Tracheal epithelial cell (primary cell): ENCODE data around the gene ABRAXAS1. TPM values are rescaled to one million over a fixed set of nuclear protein-coding genes. Genes with fewer than 3 reads are reported as not detected.

Experiments
- total RNA-seq: library from RNA; depleted of rRNA; stranded (reverse); fragments of >200 nt; gene quantifications from 2 replicates; pipeline ENCODE4 v1.2.1, GENCODE V29; 2014

The ABRAXAS1 gene
- total RNA-seq: 4.8 and 10.2 TPM in 2 replicates

DNA sequence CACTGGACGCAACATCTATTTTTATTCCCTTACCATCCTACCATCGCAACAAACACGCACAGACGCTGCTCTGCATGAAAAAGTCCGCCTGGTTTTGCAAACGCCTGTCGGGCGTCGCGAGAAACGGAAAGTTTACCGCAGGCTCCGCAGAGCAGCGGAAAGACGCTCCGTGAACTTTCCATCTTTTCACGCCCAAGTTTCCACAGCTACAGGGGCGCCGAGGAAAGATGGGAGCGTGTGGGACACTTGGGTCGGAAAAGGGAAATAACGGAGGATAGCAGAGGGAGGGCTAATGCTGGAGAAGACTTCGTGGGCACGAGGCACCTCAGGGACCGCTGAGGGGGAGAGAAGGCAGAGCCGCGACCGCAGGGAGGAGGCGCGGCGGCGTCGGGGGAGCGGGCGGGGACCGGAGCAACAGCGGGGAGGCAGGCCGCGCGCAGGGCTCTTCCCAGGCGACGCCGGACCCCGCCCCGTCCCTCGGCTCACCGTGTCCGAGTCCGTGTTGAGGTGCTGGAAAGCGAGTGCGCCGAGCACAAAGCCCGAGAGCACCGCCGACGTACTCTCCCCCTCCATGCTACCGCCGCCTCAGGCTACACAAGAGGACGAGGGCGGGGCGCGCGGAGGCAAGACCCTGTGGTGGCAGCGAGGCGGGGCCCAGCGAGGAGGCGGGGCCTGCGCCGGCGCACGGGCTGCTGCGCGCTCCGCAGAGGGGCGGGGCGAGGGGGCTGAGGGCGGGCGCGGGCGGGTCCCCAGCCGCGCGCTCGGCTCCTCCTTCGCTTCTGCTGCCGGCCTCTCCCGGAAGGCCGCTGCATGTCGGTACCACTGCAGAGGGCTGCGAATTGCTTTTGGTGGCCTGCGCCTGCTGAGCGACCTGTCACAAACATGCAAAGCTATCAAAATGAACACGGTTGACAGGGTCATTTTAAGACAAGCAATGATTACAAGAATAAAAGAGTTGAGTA lies at the start of gene ABRAXAS1:
ABRAXAS1 (minus strand) TSS at position 601 of the 962 bp plus-strand sequence; CDS start at position 573, 28 bp downstream.

GRCh38 chr4:83455281-83456183 lies 29.4 kb downstream of the ABRAXAS1 start, which contains the start of the genes HELQ and MRPS18C:
Gene HELQ (minus strand): TSS chr4:83455823. CDS start chr4:83455693, 130 bp downstream.
Gene MRPS18C (plus strand): TSS chr4:83456058. CDS start chr4:83456078, 20 bp downstream.

Other genes starting within 250 kb of the ABRAXAS1 start
- 6.8 and 9.6 TPM in 2 replicates for gene COQ2, start 200.3 kb downstream of the ABRAXAS1 start, total RNA-seq
- gene HPSE, start 150.3 kb downstream of the ABRAXAS1 start, total RNA-seq: 0.72 and 3.0 TPM in 2 replicates
- 7.7 and 10.7 TPM in 2 replicates for gene HELQ, start 29.3 kb downstream of the ABRAXAS1 start, total RNA-seq
- 15.1 and 18.6 TPM in 2 replicates for gene MRPS18C, start 29.0 kb downstream of the ABRAXAS1 start, total RNA-seq
- 3.2 and 4.8 TPM in 2 replicates for gene GPAT3, start 51.0 kb upstream of the ABRAXAS1 start, total RNA-seq